EH (cell line): ENCODE results near the gene RFPL3.
"Not testable (repeated sequence)": the region's sequence is repeated elsewhere in the genome, so short reads cannot be mapped to it uniquely, and the experiment has no call there.

Experiments used
- DNase-seq: peaks from one replicate; pipeline ENCODE4 v3.0.0-alpha.2; 2015; ENCODE audit warnings: low read depth

RFPL3 gene

GRCh38 chr22:32357567-32357966 is at the start of gene RFPL3:
Gene RFPL3, plus strand, starts transcription at chr22:32357867. Its CDS starts 205 bp downstream, at chr22:32358072.
- not testable (repeated sequence) for DNase-seq

GRCh38 chr22:32308191-32308590 is 49.5 kb upstream of the RFPL3 start:
- no peak for DNase-seq

- DNase-seq = no peak
Measured at GRCh38 chr22:32308934-32309333, 48.7 kb upstream of the RFPL3 start.

- DNase-seq = no peak
Measured at GRCh38 chr22:32309585-32310251, 47.9 kb upstream of the RFPL3 start.

- DNase-seq = no peak
Measured at GRCh38 chr22:32310777-32311176, 46.9 kb upstream of the RFPL3 start.

- DNase-seq = no peak
Measured at GRCh38 chr22:32311551-32312071, 46.1 kb upstream of the RFPL3 start.

- DNase-seq = no peak
Measured at GRCh38 chr22:32312748-32313147, 44.9 kb upstream of the RFPL3 start.

GRCh38 chr22:32313532-32313931 is 44.1 kb upstream of the RFPL3 start:
- no peak for DNase-seq

- no peak for DNase-seq
Measured at GRCh38 chr22:32317524-32317923, 40.1 kb upstream of the RFPL3 start.

- DNase-seq = no peak
Measured at GRCh38 chr22:32318361-32318760, 39.3 kb upstream of the RFPL3 start.

- DNase-seq = no peak
Measured at GRCh38 chr22:32319861-32320406, 37.7 kb upstream of the RFPL3 start.

GRCh38 chr22:32322986-32323385 is 34.7 kb upstream of the RFPL3 start:
- no peak for DNase-seq

GRCh38 chr22:32323513-32324164 is 34.0 kb upstream of the RFPL3 start:
- no peak for DNase-seq

GRCh38 chr22:32324505-32325415 is 32.9 kb upstream of the RFPL3 start:
- DNase-seq = no peak

- no peak for DNase-seq
Measured at GRCh38 chr22:32325416-32325801, 32.3 kb upstream of the RFPL3 start.

GRCh38 chr22:32325811-32326237 is 31.8 kb upstream of the RFPL3 start:
- DNase-seq = no peak

- DNase-seq = no peak
Measured at GRCh38 chr22:32326647-32327046, 31.0 kb upstream of the RFPL3 start.

GRCh38 chr22:32327066-32327465 is 30.6 kb upstream of the RFPL3 start:
- DNase-seq = peak; percentile 4

GRCh38 chr22:32327596-32328171 is 30.0 kb upstream of the RFPL3 start:
- no peak for DNase-seq

GRCh38 chr22:32328306-32329201 is 29.1 kb upstream of the RFPL3 start:
- DNase-seq = no peak

GRCh38 chr22:32329202-32329645 is 28.4 kb upstream of the RFPL3 start:
- no peak for DNase-seq
